Naive thymus-derived CD4-positive, alpha-beta T cell (primary cell): ENCODE measurements around the gene SDC3. TPM values are rescaled to one million over a fixed set of nuclear protein-coding genes. Genes with fewer than 3 reads are reported as not detected.

Experiments
- ATAC-seq: fragments of 150-1000 bp; cut with Tn5 transposase; 2 replicates; pipeline ENCODE4 v1.10.0; 2021; ENCODE audit warnings: mild to moderate bottlenecking, moderate library complexity
- CTCF ChIA-PET: fragments of 350-600 bp; sonication (Branson Sonifier 250); formaldehyde crosslinking; loops from one replicate; lab custom pipeline; 2021; ENCODE audit warnings: antibody characterized with exemption; lab: Charles Lee
- POLR2A ChIA-PET: fragments of 350-600 bp; sonication (Branson Sonifier 250); formaldehyde crosslinking; loops from one replicate; lab custom pipeline; 2021; ENCODE audit warnings: antibody characterized with exemption, inconsistent platforms; lab: Charles Lee
- DNase-seq, 9 donors: peaks; one replicate each; pipeline versions ENCODE4 v3.0.0 to v3.0.0-alpha.2; 2020 to 2022; ENCODE audit warnings: mixed read lengths in 1 of 9
- H3K27ac ChIP-seq: one replicate; pipeline ENCODE4 v1.7.0; 2013; ENCODE audit warnings: mild to moderate bottlenecking, low read depth, low read length, moderate library complexity
- H3K27me3 ChIP-seq, 2 donors: one replicate each; pipeline ENCODE4 v1.7.0; 2013; ENCODE audit warnings: low read length in 2 of 2, mild to moderate bottlenecking in 2 of 2, moderate library complexity in 2 of 2; ENCODE audit not compliant: control insufficient read depth in 2 of 2, insufficient read depth in 2 of 2
- H3K36me3 ChIP-seq, 3 experiments: 1 replicate in 2 of 3; 2 replicates in 1 of 3; pipeline ENCODE4 v1.7.0; 2013; ENCODE audit warnings: low read length in 3 of 3, mild to moderate bottlenecking in 3 of 3, moderate library complexity in 1 of 3; ENCODE audit not compliant: insufficient read depth in 3 of 3, control insufficient read depth in 2 of 3
- H3K4me1 ChIP-seq, 2 donors: one replicate each; pipeline ENCODE4 v1.7.0; 2013; ENCODE audit warnings: low read length in 2 of 2, mild to moderate bottlenecking in 2 of 2, moderate library complexity in 1 of 2; ENCODE audit not compliant: control insufficient read depth in 2 of 2, insufficient read depth in 2 of 2
- H3K4me3 ChIP-seq: 2 replicates; pipeline ENCODE4 v1.7.0; 2013; ENCODE audit warnings: mild to moderate bottlenecking, low read length
- H3K9me3 ChIP-seq, 3 experiments: 1 replicate in 2 of 3; 2 replicates in 1 of 3; pipeline ENCODE4 v1.7.0; 2013; ENCODE audit warnings: low read length in 3 of 3; ENCODE audit not compliant: control insufficient read depth in 2 of 3
- H3K27ac Mint-ChIP-seq, 9 donors: one replicate each; pipeline ENCODE4 v1.8.0; 2020 to 2022; ENCODE audit warnings: mixed read lengths in 9 of 9, mild to moderate bottlenecking in 8 of 9, moderate library complexity in 5 of 9, inconsistent platforms in 2 of 9
- H3K27me3 Mint-ChIP-seq, 5 donors: one replicate each; pipeline ENCODE4 v1.8.0; 2021 to 2022; ENCODE audit warnings: mixed read lengths in 5 of 5, mild to moderate bottlenecking in 1 of 5
- H3K36me3 Mint-ChIP-seq, 5 donors: one replicate each; pipeline ENCODE4 v1.8.0; 2020 to 2022; ENCODE audit warnings: mixed read lengths in 5 of 5, mild to moderate bottlenecking in 3 of 5, inconsistent platforms in 1 of 5
- H3K4me1 Mint-ChIP-seq, 7 donors: one replicate each; pipeline ENCODE4 v1.8.0; 2020 to 2022; ENCODE audit warnings: mixed read lengths in 7 of 7, mild to moderate bottlenecking in 3 of 7, inconsistent platforms in 1 of 7
- H3K4me3 Mint-ChIP-seq, 10 donors: one replicate each; pipeline ENCODE4 v1.8.0; 2020 to 2022; ENCODE audit warnings: mild to moderate bottlenecking in 10 of 10, mixed read lengths in 10 of 10, moderate library complexity in 6 of 10, inconsistent platforms in 2 of 10
- H3K9me3 Mint-ChIP-seq, 11 donors: one replicate each; pipeline ENCODE4 v1.8.0; 2020 to 2022; ENCODE audit warnings: mixed read lengths in 11 of 11, mild to moderate bottlenecking in 4 of 11, inconsistent platforms in 1 of 11, moderate library complexity in 1 of 11
- intact Hi-C, 2 donors: fragments of 100-400 bp; cut with micrococcal nuclease; formaldehyde crosslinking; loops; one replicate each; pipeline ENCODE4 v1.15.1; 2023
- polyA plus RNA-seq, 2 donors: library from polyadenylated mRNA; unstranded; fragments of 300-500 nt; fragmentation: Illumina TruSeq; gene quantifications; one replicate each; pipeline ENCODE4 v1.2.3, GENCODE V29; 2021
- total RNA-seq, 6 experiments: library from RNA in 5 of 6; stranded (reverse) in 5 of 6; gene quantifications; 1 replicate in 5 of 6; 2 replicates in 1 of 6; pipeline ENCODE4 v1.2.3 and lab custom pipeline; 2021 to 2026

Gene SDC3
- total and polyA plus RNA-seq, 7 experiments from 2014 or later: 0.07 to 0.42 (median 0.27) TPM; not detected in 1

- Mint-ChIP-seq H3K9me3 (no peaks in the 10 kb centered on the region), H3K4me3 (no peak overlapping the region), H3K27me3 (peaks cover 9 to 23% (median 9%) of the 10 kb centered on the region in 5 donors), H3K4me1 (peaks cover 5 to 11% (median 9%) of the 10 kb centered on the region in 7 donors), H3K36me3 (peaks cover 0 to 2% (median 0%) of the 10 kb centered on the region in 5 donors), H3K27ac (no peak overlapping the region)
- no peak for DNase-seq
- intact Hi-C loops: loop anchor here in 1 of 2 donors (5.0 kb wide), 1 partner anchor 1676 kb away; the partner anchor contains the start of gene PTPRU
- no peaks in the 10 kb centered on the region for H3K4me1 ChIP-seq
- H3K27ac ChIP-seq: no peak overlapping the region
- no peak overlapping the region for H3K4me3 ChIP-seq
- H3K36me3 ChIP-seq: no peaks in the 10 kb centered on the region
- no peaks in the 10 kb centered on the region for H3K27me3 ChIP-seq
- CTCF ChIA-PET: interaction anchor here (0.6 to 1.0 kb wide), 2 partner anchors 30 to 1502 kb away, joined by 3 to 4 read pairs; no protein-coding TSS in a partner anchor
- POLR2A ChIA-PET: interaction anchor here (0.6 to 1.1 kb wide), 2 partner anchors 125 to 133 kb away, joined by 4 to 8 read pairs; no protein-coding TSS in a partner anchor
- no peak for ATAC-seq
- no peaks in the 10 kb centered on the region for H3K9me3 ChIP-seq
These were observed 4.5 kb upstream of the SDC3 start for GRCh38 chr1:30912913-30913652.

GRCh38 chr1:30912224-30912623 is 3.7 kb upstream of the SDC3 start:
- no peak overlapping the region for H3K4me3 Mint-ChIP-seq
- Histone ChIP-seq H3K4me1 (peaks cover 0 to 6% of the 10 kb centered on the region in 2 donors), H3K27ac (no peak overlapping the region), H3K36me3 (no peaks in the 10 kb centered on the region), H3K27me3 (peaks cover 0 to 1% of the 10 kb centered on the region in 2 donors), H3K9me3 (no peaks in the 10 kb centered on the region), H3K4me3 (no peak overlapping the region)
- intact Hi-C loops: loop anchor here in 1 of 2 donors (5.0 kb wide), 1 partner anchor 1675 kb away; the partner anchor contains the start of gene PTPRU
- peaks cover 9 to 17% (median 14%) of the 10 kb centered on the region in 7 donors for H3K4me1 Mint-ChIP-seq
- DNase-seq (no peak), ATAC-seq (no peak)
- H3K9me3 Mint-ChIP-seq: peaks cover 0 to 4% (median 0%) of the 10 kb centered on the region in 11 donors
- H3K27ac Mint-ChIP-seq: no peak overlapping the region
- POLR2A ChIA-PET: interaction anchor here (1.1 kb wide), 1 partner anchor 125 kb away, joined by 4 read pairs; no protein-coding TSS in a partner anchor
- peaks cover 0 to 4% (median 0%) of the 10 kb centered on the region in 5 donors for H3K36me3 Mint-ChIP-seq
- CTCF ChIA-PET: interaction anchor here (1.0 to 2.9 kb wide), 3 partner anchors 22 to 111 kb away, joined by 3 to 16 read pairs (median 4); no protein-coding TSS in a partner anchor
- H3K27me3 Mint-ChIP-seq: peaks cover 13 to 29% (median 14%) of the 10 kb centered on the region in 5 donors

- ChIA-PET CTCF (interaction anchor here (0.6 to 2.9 kb wide), 7 partner anchors 8 to 130 kb away, joined by 3 to 16 read pairs (median 4); no protein-coding TSS in a partner anchor), POLR2A (interaction anchor here (1.3 kb wide), 1 partner anchor 152 kb away, joined by 3 read pairs; no protein-coding TSS in a partner anchor)
- ATAC-seq: peak; percentile 60
- H3K27ac ChIP-seq: no peak overlapping the region
- intact Hi-C loops: loop anchor here (1.0 to 5.0 kb wide), 4 partner anchors 110 to 1674 kb away; partner anchors contain the start of gene PTPRU (in 1 of the 2)
- peaks cover 0 to 4% of the 10 kb centered on the region in 2 donors for H3K27me3 ChIP-seq
- no peaks in the 10 kb centered on the region for H3K9me3 ChIP-seq
- DNase-seq: peak in 2 of 9 donors; percentile 12 to 54
- H3K4me3 Mint-ChIP-seq: no peak overlapping the region
- peaks cover 17 to 38% (median 19%) of the 10 kb centered on the region in 5 donors for H3K27me3 Mint-ChIP-seq
- H3K4me3 ChIP-seq: no peak overlapping the region
- no peaks in the 10 kb centered on the region for H3K36me3 ChIP-seq
- H3K9me3 Mint-ChIP-seq: peaks cover 0 to 4% (median 0%) of the 10 kb centered on the region in 11 donors
- H3K36me3 Mint-ChIP-seq: peaks cover 0 to 4% (median 0%) of the 10 kb centered on the region in 5 donors
- peaks cover 0 to 6% of the 10 kb centered on the region in 2 donors for H3K4me1 ChIP-seq
- peak overlapping the region in 1 of 9 donors; percentile 66 for H3K27ac Mint-ChIP-seq
- H3K4me1 Mint-ChIP-seq: peaks cover 9 to 18% (median 15%) of the 10 kb centered on the region in 7 donors
These were observed 2.7 kb upstream of the SDC3 start for GRCh38 chr1:30911059-30911954.

- Histone ChIP-seq H3K9me3 (no peaks in the 10 kb centered on the region), H3K4me3 (no peak overlapping the region), H3K4me1 (peaks cover 0 to 6% of the 10 kb centered on the region in 2 donors), H3K27me3 (peaks cover 0 to 4% of the 10 kb centered on the region in 2 donors), H3K27ac (no peak overlapping the region), H3K36me3 (no peaks in the 10 kb centered on the region)
- peaks cover 21 to 50% (median 27%) of the 10 kb centered on the region in 5 donors for H3K27me3 Mint-ChIP-seq
- intact Hi-C loops: loop anchor here (5.0 kb wide), 2 partner anchors 498 to 1672 kb away; partner anchors contain the start of gene PTPRU (in 1 of the 2)
- DNase-seq (no peak), ATAC-seq (no peak)
- peaks cover 9 to 18% (median 15%) of the 10 kb centered on the region in 7 donors for H3K4me1 Mint-ChIP-seq
- peak overlapping the region in 5 of 9 donors; percentile 7 to 49 (median 27) for H3K27ac Mint-ChIP-seq
- CTCF ChIA-PET: interaction anchor here (0.6 to 2.9 kb wide), 3 partner anchors 108 to 139 kb away, joined by 3 to 16 read pairs (median 4); no protein-coding TSS in a partner anchor
- peaks cover 0 to 4% (median 0%) of the 10 kb centered on the region in 5 donors for H3K36me3 Mint-ChIP-seq
- peaks cover 0 to 4% (median 0%) of the 10 kb centered on the region in 11 donors for H3K9me3 Mint-ChIP-seq
- POLR2A ChIA-PET: interaction anchor here (0.7 to 1.3 kb wide), 2 partner anchors 14 to 151 kb away, joined by 3 read pairs; no protein-coding TSS in a partner anchor
- peak overlapping the region; percentile 58 to 90 (median 84) for H3K4me3 Mint-ChIP-seq
These were observed 959 bp upstream of the SDC3 start for GRCh38 chr1:30909365-30910068.

DNA sequence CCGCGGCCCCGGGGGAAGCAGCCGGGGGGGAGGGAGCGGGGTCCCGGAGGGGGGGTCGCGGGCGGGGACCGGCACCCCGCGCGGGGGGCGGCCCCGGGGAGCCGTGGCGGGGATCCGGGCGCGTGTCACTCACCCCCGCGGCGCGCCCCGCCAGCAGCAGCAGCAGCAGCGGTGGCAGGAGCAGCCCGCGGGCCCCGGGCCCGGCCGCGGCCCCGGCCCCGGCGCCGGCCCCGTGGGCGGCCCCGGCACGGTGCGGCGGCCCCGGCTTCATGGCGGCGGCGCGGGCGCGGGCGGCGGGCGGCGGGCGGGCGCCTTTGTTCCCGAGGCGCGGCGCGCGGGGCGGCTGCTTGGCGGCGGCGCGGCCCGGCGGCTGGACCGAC is 252 bp downstream of the SDC3 start:
- Mint-ChIP-seq H3K4me3 (peak overlapping the region in 1 of 10 donors; percentile 86), H3K27me3 (peaks cover 21 to 55% (median 27%) of the 10 kb centered on the region in 5 donors)

More for the DNA sequence above, 252 bp downstream of the SDC3 start:
- CTCF ChIA-PET: no interaction called here
- no peak overlapping the region for H3K27ac Mint-ChIP-seq
- no peak for DNase-seq
- H3K36me3 ChIP-seq: no peaks in the 10 kb centered on the region
- H3K4me3 ChIP-seq: no peak overlapping the region
- peaks cover 0 to 6% of the 10 kb centered on the region in 2 donors for H3K4me1 ChIP-seq
- H3K27ac ChIP-seq: no peak overlapping the region
- H3K4me1 Mint-ChIP-seq: peaks cover 9 to 18% (median 15%) of the 10 kb centered on the region in 7 donors
- peaks cover 0 to 4% of the 10 kb centered on the region in 2 donors for H3K27me3 ChIP-seq
- ATAC-seq: no peak
- POLR2A ChIA-PET: no interaction called here
- intact Hi-C loops: loop anchor here in 1 of 2 donors (5.0 kb wide), 1 partner anchor 499 kb away; no protein-coding TSS in a partner anchor
- H3K9me3 ChIP-seq: no peaks in the 10 kb centered on the region
- peaks cover 0 to 4% (median 0%) of the 10 kb centered on the region in 5 donors for H3K36me3 Mint-ChIP-seq
- H3K9me3 Mint-ChIP-seq: peaks cover 0 to 4% (median 0%) of the 10 kb centered on the region in 11 donors
